Liver (tissue), 9 donors: ENCODE data around the gene ADAMTS16. TPM values are rescaled to one million over a fixed set of nuclear protein-coding genes. Genes with fewer than 3 reads are reported as not detected.

Experiments
- DNase-seq: peaks from one replicate; pipeline ENCODE4 v3.0.0-alpha.2; 2017; ENCODE audit warnings: low spot score
- H3K27ac ChIP-seq, 2 donors: one replicate each; pipeline ENCODE4 v1.7.0; 2013; ENCODE audit warnings: inconsistent platforms in 2 of 2, low read length in 2 of 2, control low read depth in 1 of 2, low read depth in 1 of 2, mild to moderate bottlenecking in 1 of 2
- H3K27me3 ChIP-seq, 4 donors: one replicate each; pipeline versions ENCODE4 v1.6.1 to v1.7.0; 2013; ENCODE audit warnings: low read length in 3 of 4, inconsistent platforms in 1 of 4, mild to moderate bottlenecking in 1 of 4, moderate library complexity in 1 of 4; ENCODE audit not compliant: control insufficient read depth in 4 of 4, insufficient read depth in 4 of 4
- H3K36me3 ChIP-seq, 4 donors: one replicate each; pipeline versions ENCODE4 v1.6.1 to v1.7.0; 2013; ENCODE audit warnings: low read length in 3 of 4, mild to moderate bottlenecking in 3 of 4, low read depth in 1 of 4, moderate library complexity in 1 of 4; ENCODE audit not compliant: control insufficient read depth in 4 of 4, insufficient read depth in 3 of 4
- H3K4me1 ChIP-seq, 4 donors: one replicate each; pipeline versions ENCODE4 v1.6.1 to v1.7.0; 2013; ENCODE audit warnings: low read length in 3 of 4, mild to moderate bottlenecking in 3 of 4, moderate library complexity in 1 of 4; ENCODE audit not compliant: control insufficient read depth in 4 of 4, insufficient read depth in 4 of 4
- H3K4me3 ChIP-seq, 3 donors: one replicate each; pipeline versions ENCODE4 v1.6.1 to v1.7.0; 2013; ENCODE audit warnings: low read length in 3 of 3, control low read depth in 1 of 3, low read depth in 1 of 3, mild to moderate bottlenecking in 1 of 3
- H3K9ac ChIP-seq, 2 donors: one replicate each; pipeline ENCODE4 v1.7.0; 2013; ENCODE audit warnings: low read length in 2 of 2, mild to moderate bottlenecking in 2 of 2, moderate library complexity in 2 of 2, control low read depth in 1 of 2, low read depth in 1 of 2
- H3K9me3 ChIP-seq, 4 donors: one replicate each; pipeline versions ENCODE4 v1.6.1 to v1.7.0; 2013; ENCODE audit warnings: low read length in 3 of 4; ENCODE audit not compliant: control insufficient read depth in 4 of 4
- ATF3 ChIP-seq: IDR thresholded peaks from 2 replicates; pipeline ENCODE4 v1.6.1; 2016; ENCODE audit warnings: antibody characterized with exemption
- CTCF ChIP-seq: fragments of 150-350 bp; IDR thresholded peaks from 2 replicates; pipeline ENCODE4 v1.5.1; 2017; ENCODE audit warnings: improper control_type of control experiment, low read depth, low read length; ENCODE audit not compliant: missing input control
- EGR1 ChIP-seq, 2 donors: IDR thresholded peaks; 2 replicates each; pipeline ENCODE4 v1.6.1; 2016 to 2018; ENCODE audit warnings: antibody characterized with exemption in 2 of 2, low read depth in 2 of 2
- FOXA1 ChIP-seq: IDR thresholded peaks from 2 replicates; pipeline ENCODE4 v1.6.1; 2016; ENCODE audit warnings: antibody characterized with exemption
- FOXA2 ChIP-seq: IDR thresholded peaks from 2 replicates; pipeline ENCODE4 v1.6.1; 2016; ENCODE audit warnings: antibody characterized with exemption
- GABPA ChIP-seq, 2 donors: IDR thresholded peaks in 1 of 2; conservative IDR thresholded peaks in 1 of 2; 2 replicates each; pipeline ENCODE4 v1.6.1; 2016; ENCODE audit warnings: antibody characterized with exemption in 2 of 2, mild to moderate bottlenecking in 1 of 2, moderate library complexity in 1 of 2
- HNF4A ChIP-seq, 2 donors: conservative IDR thresholded peaks; 2 replicates each; pipeline ENCODE4 v1.6.1; 2016; ENCODE audit warnings: antibody characterized with exemption in 2 of 2, mild to moderate bottlenecking in 2 of 2
- HNF4G ChIP-seq: IDR thresholded peaks from 2 replicates; pipeline ENCODE4 v1.6.1; 2016; ENCODE audit warnings: antibody characterized with exemption
- JUND ChIP-seq, 2 donors: IDR thresholded peaks; 2 replicates each; pipeline ENCODE4 v1.6.1; 2016; ENCODE audit warnings: antibody characterized with exemption in 2 of 2
- MAX ChIP-seq: IDR thresholded peaks from 2 replicates; pipeline ENCODE4 v1.6.1; 2016; ENCODE audit warnings: antibody characterized with exemption
- NR2F2 ChIP-seq: IDR thresholded peaks from 2 replicates; pipeline ENCODE4 v1.6.1; 2016; ENCODE audit warnings: antibody characterized with exemption
- RAD21 ChIP-seq, 2 donors: IDR thresholded peaks; 2 replicates each; pipeline ENCODE4 v1.6.1; 2016; ENCODE audit warnings: antibody characterized with exemption in 2 of 2, mild to moderate bottlenecking in 2 of 2
- REST ChIP-seq: IDR thresholded peaks from 2 replicates; pipeline ENCODE4 v1.6.1; 2016; ENCODE audit warnings: antibody characterized with exemption, mild to moderate bottlenecking
- RXRA ChIP-seq, 2 donors: IDR thresholded peaks; 2 replicates each; pipeline ENCODE4 v1.6.1; 2017 to 2018; ENCODE audit warnings: antibody characterized with exemption in 2 of 2, mild to moderate bottlenecking in 1 of 2
- SP1 ChIP-seq: IDR thresholded peaks from 2 replicates; pipeline ENCODE4 v1.6.1; 2018; ENCODE audit warnings: antibody characterized with exemption, mild to moderate bottlenecking
- TAF1 ChIP-seq: conservative IDR thresholded peaks from 2 replicates; pipeline ENCODE4 v1.6.1; 2016; ENCODE audit warnings: antibody characterized with exemption, mild to moderate bottlenecking
- YY1 ChIP-seq: IDR thresholded peaks from 2 replicates; pipeline ENCODE4 v1.6.1; 2016; ENCODE audit warnings: antibody characterized with exemption, mild to moderate bottlenecking
- ZBTB33 ChIP-seq: IDR thresholded peaks from 2 replicates; pipeline ENCODE4 v1.6.1; 2016; ENCODE audit warnings: antibody characterized with exemption
- WGBS: extraction: QIAGEN DNeasy Blood & Tissue Kit; methylation state at CpG from one replicate; pipeline ENCODE4 v1.1.7; 2013; 5-methylcytosine and 5-hydroxymethylcytosine counted together
- polyA plus RNA-seq, 2 donors: library from polyadenylated mRNA; stranded (reverse) in 1 of 2; unstranded in 1 of 2; fragments of 200-250 nt in 1 of 2; fragments of >200 nt in 1 of 2; fragmentation: Nextera tagmentation in 1 of 2; extraction: Ambion mirVana in 1 of 2; gene quantifications; one replicate each; pipeline versions ENCODE4 v1.2.1 to v1.2.3, GENCODE V29; 2013 to 2015
- total RNA-seq, 2 donors: library from RNA; depleted of rRNA; stranded (reverse); fragments of >200 nt; gene quantifications; one replicate each; pipeline ENCODE4 v1.2.3, GENCODE V29; 2014
- donor health status: healthy.
- donor health status: healthy.
- donor health status: healthy.
- donor health status: healthy.
- donor health status: healthy.

Gene ADAMTS16
- total and polyA plus RNA-seq, 4 donors, result under 0.01 to 0.84 TPM; not detected in 2

GRCh38 chr5:5150667-5151066 lies 10.5 kb downstream of the ADAMTS16 start:
- no peak for TF ChIP-seq HNF4G
- TF ChIP-seq FOXA1, result no peak
- no peak for TF ChIP-seq TAF1
- TF ChIP-seq RAD21 (IDR thresholded peaks at IDR 0.05), result no peak
- H3K9ac ChIP-seq, result no peak overlapping the region
- no peak overlapping the region for H3K27ac ChIP-seq
- no peaks in the 10 kb centered on the region for H3K36me3 ChIP-seq
- peaks cover 0 to 6% (median 3%) of the 10 kb centered on the region in 4 donors for H3K9me3 ChIP-seq
- WGBS, result 88% methylated on average over 3 of the region's 3 CpGs
- DNase-seq, result no peak
- H3K4me1 ChIP-seq, result peaks cover 0 to 2% (median 0%) of the 10 kb centered on the region in 4 donors
- no peaks in the 10 kb centered on the region for H3K27me3 ChIP-seq
- H3K4me3 ChIP-seq, result no peak overlapping the region

- no peak for DNase-seq
- H3K9me3 ChIP-seq, result peaks cover 0 to 6% (median 4%) of the 10 kb centered on the region in 4 donors
- H3K27ac ChIP-seq, result no peak overlapping the region
- 83% methylated on average over 2 of the region's 2 CpGs for WGBS
- peaks cover 2 to 17% (median 9%) of the 10 kb centered on the region in 4 donors for H3K4me1 ChIP-seq
- TF ChIP-seq RAD21 (IDR thresholded peaks at IDR 0.05), result no peak
- TF ChIP-seq REST, result no peak
- TF ChIP-seq ATF3, result no peak
- TF ChIP-seq MAX, result no peak
- TF ChIP-seq SP1, result no peak
- no peak for TF ChIP-seq RXRA (IDR thresholded peaks at IDR 0.05)
- no peak for TF ChIP-seq NR2F2
- TF ChIP-seq HNF4A (conservative IDR thresholded peaks at IDR 0.05), result no peak
- TF ChIP-seq EGR1 (IDR thresholded peaks at IDR 0.05; ENCODE audit: low read depth in 2 of 2), result no peak
- no peak for TF ChIP-seq CTCF
- TF ChIP-seq TAF1, result no peak
- no peak for TF ChIP-seq ZBTB33
- TF ChIP-seq HNF4G, result no peak
- TF ChIP-seq YY1, result no peak
- TF ChIP-seq JUND (IDR thresholded peaks at IDR 0.05), result no peak
- no peak for TF ChIP-seq FOXA1
- no peak for TF ChIP-seq GABPA (IDR thresholded peaks at IDR 0.05 in 1 of 2, conservative IDR thresholded peaks at IDR 0.05 in 1 of 2)
- no peak for TF ChIP-seq FOXA2
- H3K36me3 ChIP-seq, result no peaks in the 10 kb centered on the region
- no peak overlapping the region for H3K4me3 ChIP-seq
- H3K27me3 ChIP-seq, result no peaks in the 10 kb centered on the region
- H3K9ac ChIP-seq, result no peak overlapping the region
These were observed 14.6 kb downstream of the ADAMTS16 start for GRCh38 chr5:5154733-5155132.
